OCI-LY3 (cell line): ENCODE measurements around the gene JOSD2.

ENCODE experiments used
- EZH2phosphoT487 ChIP-seq: fragments of 200-600 bp; shearing (Covaris generic); IDR thresholded peaks from 2 replicates; pipeline ENCODE4 v1.6.1; 2018; ENCODE audit warnings: antibody characterized with exemption, mixed run types, low read depth
- TF ChIP-seq, protein P1 (sequence below): fragments of 200-600, 300-600 bp; sonication (generic); IDR thresholded peaks from 2 replicates; pipeline ENCODE4 v1.5.1; 2014; ENCODE audit warnings: antibody characterized with exemption, low read length, low read depth

DNA sequence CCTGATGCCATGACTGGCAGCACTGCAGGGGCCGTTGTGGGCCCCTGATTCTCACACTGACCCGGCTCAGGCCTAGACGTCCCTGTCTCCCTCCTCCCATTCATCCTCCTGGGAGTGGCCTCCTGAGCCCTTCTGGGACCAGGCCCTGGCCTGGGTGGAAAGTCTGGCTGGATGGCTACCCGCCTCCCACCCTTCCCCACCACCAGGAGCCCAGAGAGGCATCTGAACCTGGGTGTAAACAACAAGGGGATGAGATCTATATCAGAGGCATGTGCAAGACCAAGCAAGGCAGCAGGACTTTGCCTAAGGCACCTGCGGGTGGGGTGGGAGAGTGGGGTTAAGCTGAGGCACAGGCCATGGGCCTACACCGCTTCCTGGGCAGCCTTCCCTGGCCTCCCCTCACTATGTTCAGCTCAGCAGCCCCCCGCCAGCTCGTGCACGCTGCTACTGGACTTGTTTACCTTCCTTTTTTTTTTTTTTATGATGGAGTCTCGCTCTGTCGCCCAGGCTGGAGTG lies 24.7 kb upstream of the JOSD2 start:
- TF ChIP-seq, protein P1, sequence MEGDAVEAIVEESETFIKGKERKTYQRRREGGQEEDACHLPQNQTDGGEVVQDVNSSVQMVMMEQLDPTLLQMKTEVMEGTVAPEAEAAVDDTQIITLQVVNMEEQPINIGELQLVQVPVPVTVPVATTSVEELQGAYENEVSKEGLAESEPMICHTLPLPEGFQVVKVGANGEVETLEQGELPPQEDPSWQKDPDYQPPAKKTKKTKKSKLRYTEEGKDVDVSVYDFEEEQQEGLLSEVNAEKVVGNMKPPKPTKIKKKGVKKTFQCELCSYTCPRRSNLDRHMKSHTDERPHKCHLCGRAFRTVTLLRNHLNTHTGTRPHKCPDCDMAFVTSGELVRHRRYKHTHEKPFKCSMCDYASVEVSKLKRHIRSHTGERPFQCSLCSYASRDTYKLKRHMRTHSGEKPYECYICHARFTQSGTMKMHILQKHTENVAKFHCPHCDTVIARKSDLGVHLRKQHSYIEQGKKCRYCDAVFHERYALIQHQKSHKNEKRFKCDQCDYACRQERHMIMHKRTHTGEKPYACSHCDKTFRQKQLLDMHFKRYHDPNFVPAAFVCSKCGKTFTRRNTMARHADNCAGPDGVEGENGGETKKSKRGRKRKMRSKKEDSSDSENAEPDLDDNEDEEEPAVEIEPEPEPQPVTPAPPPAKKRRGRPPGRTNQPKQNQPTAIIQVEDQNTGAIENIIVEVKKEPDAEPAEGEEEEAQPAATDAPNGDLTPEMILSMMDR = no peak
- TF ChIP-seq EZH2phosphoT487 = no peak
